ENCODE results near the gene TNNI3K. TPM values are rescaled to one million over a fixed set of nuclear protein-coding genes. Genes with fewer than 3 reads are reported as not detected.

The TNNI3K gene
- total RNA-seq, 1 experiment from 2014 or later: 0.49 TPM

DNA sequence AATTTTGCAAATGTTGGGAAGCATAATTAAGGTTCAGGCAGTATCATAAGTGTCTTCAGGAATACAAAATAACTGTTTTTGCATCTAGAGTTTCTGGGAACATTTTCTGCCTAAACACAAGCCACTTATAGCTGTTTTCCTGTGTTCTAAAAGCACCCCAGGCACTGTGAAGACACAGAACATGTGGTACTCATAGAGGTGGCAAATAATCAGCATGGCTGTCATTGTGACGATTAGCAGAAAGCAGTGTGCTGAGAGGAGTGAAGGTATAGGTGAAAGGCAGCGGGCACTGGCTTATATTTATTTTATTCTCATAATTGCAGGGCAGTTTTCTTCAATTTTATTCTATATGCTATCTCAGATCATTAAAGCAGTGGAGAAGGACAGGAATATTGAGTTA is 157.7 kb downstream of the TNNI3K start:
- H3K4me2 ChIP-seq (ENCODE audit: low read length): no peak overlapping the region
- H3K4me3 ChIP-seq (replicated peaks in 1 of 2; ENCODE audit: low read depth in 1 of 2, low read length in 2 of 2): no peak overlapping the region
- ATAC-seq (no peak), DNase-seq (ENCODE audit: low read depth, low spot score) (no peak)
- no peaks in the 10 kb centered on the region for H3K36me3 ChIP-seq (ENCODE audit: control insufficient read depth in 1 of 2, insufficient read depth in 2 of 2, low read length in 2 of 2)
- intact Hi-C loops (cut with micrococcal nuclease): no loop called here
- ChIA-PET CTCF (no interaction called here), POLR2A (no interaction called here), RAD21 (ENCODE audit: low non-redundant PET in 1 of 2, low total read pairs in 2 of 2, uncharacterized antibody in 2 of 2, unreplicated experiment in 2 of 2) (no interaction called here)
- no peaks in the 10 kb centered on the region for H3K9me2 ChIP-seq (ENCODE audit: insufficient read depth)
- H3K9me3 ChIP-seq (ENCODE audit: control insufficient read depth in 1 of 2, insufficient read depth in 1 of 2, low read depth in 1 of 2, low read length in 2 of 2): no peaks in the 10 kb centered on the region
- H4K20me1 ChIP-seq (ENCODE audit: insufficient read depth): no peaks in the 10 kb centered on the region
- BruUV-seq (replicated peaks): no TSS peak
- H3K4me1 ChIP-seq (ENCODE audit: control insufficient read depth in 1 of 2, insufficient read depth in 2 of 2, low read length in 2 of 2): no peaks in the 10 kb centered on the region
- H3K79me2 ChIP-seq (ENCODE audit: insufficient read depth, low read length): no peaks in the 10 kb centered on the region
- H2AFZ ChIP-seq (ENCODE audit: low read depth, low read length, poor library complexity, severe bottlenecking): no peak overlapping the region
- no peak overlapping the region for H3K27ac ChIP-seq (ENCODE audit: low read depth, low read length)
- no peak overlapping the region for H3K9ac ChIP-seq (ENCODE audit: low read length)
- H3K27me3 ChIP-seq (ENCODE audit: insufficient read depth, low read length): peaks cover 17% of the 10 kb centered on the region
- TF ChIP-seq SIN3A (IDR thresholded peaks at IDR 0.05; ENCODE audit: low read depth) (no peak), TCF7L2 (IDR thresholded peaks at IDR 0.05; ENCODE audit: borderline replicate concordance, extremely low read depth, insufficient read depth, insufficient read length) (no peak), CBX3 (IDR thresholded peaks at IDR 0.05; ENCODE audit: low read depth) (no peak), RAD21 (IDR thresholded peaks at IDR 0.05; ENCODE audit: low read depth) (no peak), FOSL1 (IDR thresholded peaks at IDR 0.05; ENCODE audit: low read depth) (no peak), CEBPB (IDR thresholded peaks at IDR 0.05; ENCODE audit: low read depth) (no peak), ATF3 (IDR thresholded peaks at IDR 0.05) (no peak), POLR2AphosphoS5 (IDR thresholded peaks at IDR 0.05; ENCODE audit: low read depth, low read length) (no peak), ZFX (IDR thresholded peaks at IDR 0.05) (no peak), ELF1 (IDR thresholded peaks at IDR 0.05; ENCODE audit: borderline replicate concordance, low read depth) (no peak), EZH2 (IDR thresholded peaks at IDR 0.05) (no peak), JUND (IDR thresholded peaks at IDR 0.05) (no peak), ZBTB33 (IDR thresholded peaks at IDR 0.05; ENCODE audit: extremely low read depth, insufficient replicate concordance, low read length) (no peak)
- TF ChIP-seq, protein P1, sequence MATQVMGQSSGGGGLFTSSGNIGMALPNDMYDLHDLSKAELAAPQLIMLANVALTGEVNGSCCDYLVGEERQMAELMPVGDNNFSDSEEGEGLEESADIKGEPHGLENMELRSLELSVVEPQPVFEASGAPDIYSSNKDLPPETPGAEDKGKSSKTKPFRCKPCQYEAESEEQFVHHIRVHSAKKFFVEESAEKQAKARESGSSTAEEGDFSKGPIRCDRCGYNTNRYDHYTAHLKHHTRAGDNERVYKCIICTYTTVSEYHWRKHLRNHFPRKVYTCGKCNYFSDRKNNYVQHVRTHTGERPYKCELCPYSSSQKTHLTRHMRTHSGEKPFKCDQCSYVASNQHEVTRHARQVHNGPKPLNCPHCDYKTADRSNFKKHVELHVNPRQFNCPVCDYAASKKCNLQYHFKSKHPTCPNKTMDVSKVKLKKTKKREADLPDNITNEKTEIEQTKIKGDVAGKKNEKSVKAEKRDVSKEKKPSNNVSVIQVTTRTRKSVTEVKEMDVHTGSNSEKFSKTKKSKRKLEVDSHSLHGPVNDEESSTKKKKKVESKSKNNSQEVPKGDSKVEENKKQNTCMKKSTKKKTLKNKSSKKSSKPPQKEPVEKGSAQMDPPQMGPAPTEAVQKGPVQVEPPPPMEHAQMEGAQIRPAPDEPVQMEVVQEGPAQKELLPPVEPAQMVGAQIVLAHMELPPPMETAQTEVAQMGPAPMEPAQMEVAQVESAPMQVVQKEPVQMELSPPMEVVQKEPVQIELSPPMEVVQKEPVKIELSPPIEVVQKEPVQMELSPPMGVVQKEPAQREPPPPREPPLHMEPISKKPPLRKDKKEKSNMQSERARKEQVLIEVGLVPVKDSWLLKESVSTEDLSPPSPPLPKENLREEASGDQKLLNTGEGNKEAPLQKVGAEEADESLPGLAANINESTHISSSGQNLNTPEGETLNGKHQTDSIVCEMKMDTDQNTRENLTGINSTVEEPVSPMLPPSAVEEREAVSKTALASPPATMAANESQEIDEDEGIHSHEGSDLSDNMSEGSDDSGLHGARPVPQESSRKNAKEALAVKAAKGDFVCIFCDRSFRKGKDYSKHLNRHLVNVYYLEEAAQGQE (IDR thresholded peaks at IDR 0.05; ENCODE audit: low read depth): no peak
